Lung (tissue), 12 donors: Measurements from ENCODE around the gene KNCN. TPM values are rescaled to one million over a fixed set of nuclear protein-coding genes. Genes with fewer than 3 reads are reported as not detected.

Experiments used
- ATAC-seq: fragments of 200-7000 bp; cut with Tn5 transposase; one replicate; pipeline ENCODE4 v1.9.1; 2020; ENCODE audit warnings: moderate number of reproducible peaks; ENCODE audit not compliant: insufficient read depth, low FRiP score
- DNase-seq, 3 donors: peaks; one replicate each; pipeline ENCODE4 v3.0.0-alpha.2; 2013 to 2017
- H3K27ac ChIP-seq, 2 donors: one replicate each; pipeline ENCODE4 v1.5.1; 2013; ENCODE audit warnings: mild to moderate bottlenecking in 2 of 2, moderate library complexity in 2 of 2, control low read depth in 1 of 2, inconsistent platforms in 1 of 2, low read depth in 1 of 2, low read length in 1 of 2
- H3K27me3 ChIP-seq, 3 donors: one replicate each; pipeline ENCODE4 v1.5.1; 2013; ENCODE audit warnings: low read length in 2 of 3; ENCODE audit not compliant: control insufficient read depth in 3 of 3, insufficient read depth in 3 of 3
- H3K36me3 ChIP-seq, 4 donors: one replicate each; pipeline ENCODE4 v1.5.1; 2013; ENCODE audit warnings: low read length in 4 of 4, mild to moderate bottlenecking in 1 of 4, moderate library complexity in 1 of 4; ENCODE audit not compliant: control insufficient read depth in 4 of 4, insufficient read depth in 4 of 4
- H3K4me1 ChIP-seq, 5 donors: one replicate each; pipeline ENCODE4 v1.5.1; 2013; ENCODE audit warnings: low read length in 5 of 5, mild to moderate bottlenecking in 2 of 5, moderate library complexity in 1 of 5; ENCODE audit not compliant: control insufficient read depth in 5 of 5, insufficient read depth in 5 of 5
- H3K4me3 ChIP-seq: one replicate; pipeline ENCODE4 v1.5.1; 2013; ENCODE audit warnings: mild to moderate bottlenecking, control low read depth, moderate library complexity
- H3K9ac ChIP-seq, 2 donors: one replicate each; pipeline ENCODE4 v1.5.1; 2013; ENCODE audit warnings: low read length in 2 of 2, control low read depth in 1 of 2; ENCODE audit not compliant: insufficient read depth in 1 of 2
- H3K9me3 ChIP-seq, 4 donors: one replicate each; pipeline ENCODE4 v1.5.1; 2013; ENCODE audit warnings: low read length in 3 of 4, mild to moderate bottlenecking in 1 of 4, moderate library complexity in 1 of 4; ENCODE audit not compliant: control insufficient read depth in 4 of 4, insufficient read depth in 3 of 4
- WGBS, 2 donors: extraction: QIAGEN DNeasy Blood & Tissue Kit; methylation state at CpG; one replicate each; pipeline ENCODE4 v1.1.7; 2013; 5-methylcytosine and 5-hydroxymethylcytosine counted together
- polyA plus RNA-seq, 2 donors: library from polyadenylated mRNA; stranded (reverse); fragments of 200-250 nt; gene quantifications; one replicate each; pipeline ENCODE4 v1.2.1, GENCODE V29; 2013
- total RNA-seq, 2 donors: library from RNA; depleted of rRNA in 1 of 2; stranded (reverse); fragments of >200 nt in 1 of 2; gene quantifications; one replicate each; pipeline ENCODE4 v1.2.1, GENCODE V29; 2014 to 2021
- TF ChIP-seq, protein P1 (sequence below): IDR thresholded peaks from 2 replicates; pipeline ENCODE4 v1.5.1; 2012; ENCODE audit warnings: mild to moderate bottlenecking; ENCODE audit errors: control extremely low read depth, extremely low read depth
- donor health status: control.
- donor health status: control.
- donor health status: Bipolar disorder and iron deficiency.
- donor health status: healthy.
- donor health status: DM: yes; HTN: yes; CAD: no.

The KNCN gene
- total and polyA plus RNA-seq, 4 donors, result 0.01 to 0.09 TPM; not detected in 2

DNA sequence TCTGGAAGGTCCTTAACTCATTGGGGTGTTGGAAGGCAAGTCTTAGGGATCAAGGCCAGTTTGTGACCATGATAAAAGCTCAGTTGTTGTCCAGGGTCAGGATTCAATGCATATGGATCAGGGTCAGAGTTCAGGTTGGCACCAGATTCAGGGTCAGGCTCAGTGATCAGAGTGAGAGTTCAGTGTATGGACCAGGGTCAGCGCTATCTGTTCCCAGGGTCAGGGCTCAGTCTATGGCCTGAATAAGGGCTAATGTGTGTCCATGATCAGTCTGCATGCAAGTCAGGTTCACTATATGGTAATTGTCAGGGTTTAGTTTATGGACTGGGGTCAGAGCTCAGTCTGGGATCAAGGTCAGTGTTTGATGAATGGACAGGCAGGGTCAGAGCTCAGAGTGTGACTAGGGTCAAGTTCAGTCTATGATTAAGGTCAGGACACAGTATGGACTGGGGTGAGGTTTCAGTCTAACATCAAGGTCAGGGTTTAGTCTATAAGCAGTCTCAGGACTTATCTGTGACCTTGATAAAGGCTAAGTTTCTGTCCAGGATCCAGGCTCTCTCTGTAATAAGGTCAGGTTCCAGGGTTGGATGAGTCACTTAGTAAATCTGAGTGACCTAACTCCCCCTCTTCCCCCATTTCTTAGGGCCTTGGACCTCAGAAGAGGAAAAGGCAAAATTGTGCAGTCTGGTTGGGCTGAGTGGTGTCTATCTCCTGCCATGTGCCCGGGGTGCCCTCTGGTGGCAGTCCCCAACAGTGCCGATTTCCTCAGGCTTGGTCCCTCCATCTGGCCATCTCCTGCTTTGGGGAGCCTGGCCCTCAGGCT lies 23.8 kb downstream of the KNCN start:
- Histone ChIP-seq H3K4me1 (peaks cover 0 to 5% (median 2%) of the 10 kb centered on the region in 5 donors), H3K36me3 (no peaks in the 10 kb centered on the region), H3K9me3 (no peaks in the 10 kb centered on the region), H3K9ac (no peak overlapping the region), H3K27me3 (peaks cover 0 to 22% (median 22%) of the 10 kb centered on the region in 3 donors), H3K27ac (no peak overlapping the region), H3K4me3 (no peak overlapping the region)
- DNase-seq (peak; percentile 78 to 83 (median 81)), ATAC-seq (peak; percentile 76)
- 28 to 29% methylated on average over 3 of the region's 3 CpGs for WGBS, 2 donors
- TF ChIP-seq, protein P1, sequence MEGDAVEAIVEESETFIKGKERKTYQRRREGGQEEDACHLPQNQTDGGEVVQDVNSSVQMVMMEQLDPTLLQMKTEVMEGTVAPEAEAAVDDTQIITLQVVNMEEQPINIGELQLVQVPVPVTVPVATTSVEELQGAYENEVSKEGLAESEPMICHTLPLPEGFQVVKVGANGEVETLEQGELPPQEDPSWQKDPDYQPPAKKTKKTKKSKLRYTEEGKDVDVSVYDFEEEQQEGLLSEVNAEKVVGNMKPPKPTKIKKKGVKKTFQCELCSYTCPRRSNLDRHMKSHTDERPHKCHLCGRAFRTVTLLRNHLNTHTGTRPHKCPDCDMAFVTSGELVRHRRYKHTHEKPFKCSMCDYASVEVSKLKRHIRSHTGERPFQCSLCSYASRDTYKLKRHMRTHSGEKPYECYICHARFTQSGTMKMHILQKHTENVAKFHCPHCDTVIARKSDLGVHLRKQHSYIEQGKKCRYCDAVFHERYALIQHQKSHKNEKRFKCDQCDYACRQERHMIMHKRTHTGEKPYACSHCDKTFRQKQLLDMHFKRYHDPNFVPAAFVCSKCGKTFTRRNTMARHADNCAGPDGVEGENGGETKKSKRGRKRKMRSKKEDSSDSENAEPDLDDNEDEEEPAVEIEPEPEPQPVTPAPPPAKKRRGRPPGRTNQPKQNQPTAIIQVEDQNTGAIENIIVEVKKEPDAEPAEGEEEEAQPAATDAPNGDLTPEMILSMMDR, result peak; percentile 97

GRCh38 chr1:46526691-46527291 lies 24.7 kb downstream of the KNCN start:
- Histone ChIP-seq H3K4me3 (no peak overlapping the region), H3K9ac (no peak overlapping the region), H3K27me3 (peaks cover 0 to 22% (median 19%) of the 10 kb centered on the region in 3 donors), H3K36me3 (no peaks in the 10 kb centered on the region), H3K9me3 (no peaks in the 10 kb centered on the region), H3K4me1 (peaks cover 0 to 14% (median 4%) of the 10 kb centered on the region in 5 donors), H3K27ac (no peak overlapping the region)
- TF ChIP-seq, protein P1, result no peak
- DNase-seq (no peak), ATAC-seq (no peak)
- 39 to 47% methylated on average over 14 of the region's 14 CpGs for WGBS, 2 donors

DNA sequence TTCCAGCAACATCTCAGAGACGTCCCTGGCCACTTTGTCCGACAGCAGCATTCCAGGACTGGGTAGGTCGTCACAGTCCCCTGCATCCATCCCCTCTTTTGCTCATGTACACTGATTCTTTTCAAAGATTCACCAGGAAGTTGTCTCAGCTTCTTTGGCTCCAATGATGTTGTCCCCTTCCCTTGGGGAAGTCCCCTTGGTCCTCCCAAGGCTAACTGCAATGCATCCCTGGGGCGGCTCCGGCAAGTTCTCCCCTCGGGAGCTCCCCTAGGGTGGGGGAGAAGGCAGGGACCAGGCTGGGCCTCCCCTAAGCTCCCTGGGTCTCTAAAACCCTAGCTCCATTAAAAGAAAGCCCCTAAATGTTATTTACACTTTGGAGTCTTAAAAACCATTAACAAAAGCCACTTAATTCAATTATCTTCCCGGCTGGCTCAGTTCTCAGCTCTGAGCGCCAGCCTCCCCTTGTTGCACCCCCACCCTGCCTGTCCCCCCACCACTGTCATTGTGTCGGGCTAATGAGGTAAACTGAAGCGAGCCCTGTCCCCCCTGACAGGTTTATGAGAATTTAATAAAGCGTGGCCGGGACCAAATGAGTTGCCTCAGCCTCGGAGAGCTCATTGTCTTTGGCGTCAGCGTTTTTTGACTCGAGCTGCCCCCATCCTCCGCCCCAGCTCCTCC lies 25.3 kb downstream of the KNCN start:
- Histone ChIP-seq H3K9me3 (no peaks in the 10 kb centered on the region), H3K4me3 (no peak overlapping the region), H3K27ac (no peak overlapping the region), H3K4me1 (peaks cover 0 to 16% (median 4%) of the 10 kb centered on the region in 5 donors), H3K9ac (no peak overlapping the region), H3K27me3 (peaks cover 0 to 20% (median 19%) of the 10 kb centered on the region in 3 donors), H3K36me3 (no peaks in the 10 kb centered on the region)
- DNase-seq (no peak), ATAC-seq (no peak)
- TF ChIP-seq, protein P1, result no peak
- WGBS, 2 donors, result 45 to 55% methylated on average over 17 of the region's 17 CpGs
